CD14-positive monocyte (primary cell): Measurements from ENCODE around the gene BORCS5. TPM values are rescaled to one million over a fixed set of nuclear protein-coding genes. Genes with fewer than 3 reads are reported as not detected.

Source experiments
- DNase-seq, 3 donors: peaks; one replicate each; pipeline ENCODE4 v3.0.0-alpha.2; 2011 to 2022
- H2AFZ ChIP-seq: 2 replicates; pipeline ENCODE4 v1.6.0; 2012; ENCODE audit warnings: mild to moderate bottlenecking, low read depth, low read length, inconsistent platforms; ENCODE audit not compliant: insufficient read depth, poor library complexity, severe bottlenecking
- H3K27ac ChIP-seq, 2 donors: 1 replicate in 1 of 2; 2 replicates in 1 of 2; pipeline ENCODE4 v1.5.1; 2012 to 2013; ENCODE audit warnings: low read length in 2 of 2, control low read depth in 1 of 2, inconsistent platforms in 1 of 2, low read depth in 1 of 2, mild to moderate bottlenecking in 1 of 2
- H3K27me3 ChIP-seq, 2 donors: one replicate each; pipeline versions ENCODE4 v1.6.0 to v1.6.1; 2011 to 2013; ENCODE audit warnings: low read length in 2 of 2; ENCODE audit not compliant: control insufficient read depth in 2 of 2, insufficient read depth in 2 of 2
- H3K36me3 ChIP-seq, 2 donors: replicated peaks in 1 of 2; 1 replicate in 1 of 2; 2 replicates in 1 of 2; pipeline versions ENCODE4 v1.5.1 to v1.6.1; 2012 to 2013; ENCODE audit warnings: low read length in 2 of 2, control low read depth in 1 of 2, inconsistent platforms in 1 of 2, mild to moderate bottlenecking in 1 of 2; ENCODE audit not compliant: insufficient read depth in 2 of 2, control insufficient read depth in 1 of 2
- H3K4me1 ChIP-seq, 2 donors: 1 replicate in 1 of 2; 2 replicates in 1 of 2; pipeline versions ENCODE4 v1.5.1 to v1.6.1; 2012 to 2013; ENCODE audit warnings: low read length in 2 of 2, control low read depth in 1 of 2, inconsistent platforms in 1 of 2, mild to moderate bottlenecking in 1 of 2, moderate library complexity in 1 of 2; ENCODE audit not compliant: insufficient read depth in 2 of 2, control insufficient read depth in 1 of 2
- H3K4me2 ChIP-seq: replicated peaks from 2 replicates; pipeline ENCODE3; 2012; ENCODE audit warnings: low read length, moderate library complexity, mild to moderate bottlenecking; ENCODE audit not compliant: poor library complexity, severe bottlenecking; ENCODE audit errors: extremely low read depth
- H3K4me3 ChIP-seq, 3 experiments: fragments of 200-600 bp in 1 of 3; sonication (generic) in 1 of 3; replicated peaks in 1 of 3; 1 replicate in 2 of 3; 2 replicates in 1 of 3; pipeline ENCODE4 v1.5.1; 2011 to 2013; ENCODE audit warnings: low read length in 3 of 3, mild to moderate bottlenecking in 3 of 3, control low read depth in 2 of 3, low read depth in 2 of 3, inconsistent platforms in 1 of 3, moderate library complexity in 1 of 3
- H3K79me2 ChIP-seq: 2 replicates; pipeline ENCODE4 v1.6.0; 2012; ENCODE audit warnings: mild to moderate bottlenecking, control low read depth, inconsistent platforms, low read length, moderate library complexity; ENCODE audit not compliant: insufficient read depth
- H3K9ac ChIP-seq: 2 replicates; pipeline ENCODE4 v1.6.0; 2017; ENCODE audit warnings: low read length, mild to moderate bottlenecking; ENCODE audit not compliant: insufficient read depth, poor library complexity, severe bottlenecking
- H3K9me3 ChIP-seq, 2 donors: replicated peaks in 1 of 2; 1 replicate in 1 of 2; 2 replicates in 1 of 2; pipeline versions ENCODE4 v1.5.1 to v1.6.1; 2012 to 2013; ENCODE audit warnings: low read length in 2 of 2, control low read depth in 1 of 2; ENCODE audit not compliant: control insufficient read depth in 1 of 2, insufficient read depth in 1 of 2
- H4K20me1 ChIP-seq: 2 replicates; pipeline ENCODE4 v1.6.0; 2012; ENCODE audit warnings: mild to moderate bottlenecking, low read length, control low read depth, moderate library complexity; ENCODE audit not compliant: insufficient read depth
- H3K27ac Mint-ChIP-seq, 7 donors: one replicate each; pipeline ENCODE4 v1.8.0; 2020; ENCODE audit warnings: mild to moderate bottlenecking in 7 of 7, mixed read lengths in 7 of 7, moderate library complexity in 6 of 7, inconsistent platforms in 2 of 7
- H3K27me3 Mint-ChIP-seq, 3 donors: one replicate each; pipeline ENCODE4 v1.8.0; 2021 to 2022; ENCODE audit warnings: low read depth in 3 of 3, mild to moderate bottlenecking in 3 of 3, mixed read lengths in 3 of 3, moderate library complexity in 3 of 3, inconsistent platforms in 1 of 3
- H3K36me3 Mint-ChIP-seq, 2 donors: one replicate each; pipeline ENCODE4 v1.8.0; 2020; ENCODE audit warnings: mixed read lengths in 2 of 2, inconsistent platforms in 1 of 2, mild to moderate bottlenecking in 1 of 2
- H3K4me1 Mint-ChIP-seq: one replicate; pipeline ENCODE4 v1.8.0; 2020; ENCODE audit warnings: mild to moderate bottlenecking, mixed read lengths
- H3K4me3 Mint-ChIP-seq, 2 donors: one replicate each; pipeline ENCODE4 v1.8.0; 2020; ENCODE audit warnings: mild to moderate bottlenecking in 2 of 2, mixed read lengths in 2 of 2, moderate library complexity in 1 of 2
- H3K9me3 Mint-ChIP-seq, 7 donors: one replicate each; pipeline ENCODE4 v1.8.0; 2020 to 2022; ENCODE audit warnings: mixed read lengths in 7 of 7, mild to moderate bottlenecking in 6 of 7, moderate library complexity in 6 of 7, inconsistent platforms in 2 of 7
- CTCF ChIP-seq: fragments of 200-600 bp; IDR thresholded peaks from one replicate; pipeline ENCODE4 v1.8.0; 2022; ENCODE audit warnings: antibody characterized with exemption, mild to moderate bottlenecking
- WGBS: methylation state at CpG from one replicate; pipeline ENCODE4 v1.1.5; 2013; ENCODE audit warnings: missing lambda C conversion rate; ENCODE audit not compliant: insufficient coverage; 5-methylcytosine and 5-hydroxymethylcytosine counted together
- intact Hi-C, 2 donors: fragments of 100-400 bp; cut with micrococcal nuclease; formaldehyde crosslinking; loops; one replicate each; pipeline versions ENCODE4 v1.15.0 to v1.15.1; 2023
- polyA plus RNA-seq, 3 donors: library from polyadenylated mRNA; depleted of rRNA in 1 of 3; unstranded in 2 of 3; stranded (reverse) in 1 of 3; fragments of 300-500 nt in 2 of 3; fragments of >200 nt in 1 of 3; fragmentation: Illumina TruSeq in 2 of 3; gene quantifications; 1 replicate in 2 of 3; 2 replicates in 1 of 3; pipeline ENCODE4 v1.2.3, GENCODE V29; 2012 to 2021

Gene BORCS5
- polyA plus RNA-seq, 3 donors, result 8.5 to 15.1 (median 9.6) TPM

- H3K9me3 ChIP-seq, result no peaks in the 10 kb centered on the region
- no peak overlapping the region for H2AFZ ChIP-seq
- no peaks in the 10 kb centered on the region for H3K27me3 ChIP-seq
- peak overlapping the region in 2 of 7 donors; percentile 21 to 54 for H3K27ac Mint-ChIP-seq
- peaks cover 6 to 10% of the 10 kb centered on the region in 2 donors for H3K4me1 ChIP-seq
- no CpG with 5 or more reads among the region's 9 CpGs for WGBS
- no peak overlapping the region for H3K27ac ChIP-seq
- no peak for DNase-seq
- H3K4me3 ChIP-seq, result no peak overlapping the region
- no peaks in the 10 kb centered on the region for H3K79me2 ChIP-seq
- TF ChIP-seq CTCF, result no peak
- H4K20me1 ChIP-seq, result no peaks in the 10 kb centered on the region
- intact Hi-C loops, result loop anchor here in 1 of 2 donors (5.0 kb wide), 1 partner anchor 34 kb away; no protein-coding TSS in a partner anchor
- no peak overlapping the region for H3K4me2 ChIP-seq
- peaks cover 6 to 13% of the 10 kb centered on the region in 2 donors for H3K36me3 Mint-ChIP-seq
- H3K4me3 Mint-ChIP-seq, result no peak overlapping the region
- H3K9me3 Mint-ChIP-seq, result peaks cover 0 to 1% (median 0%) of the 10 kb centered on the region in 7 donors
- no peak overlapping the region for H3K9ac ChIP-seq
- no peaks in the 10 kb centered on the region for H3K27me3 Mint-ChIP-seq
- peaks cover 24% of the 10 kb centered on the region for H3K4me1 Mint-ChIP-seq
- H3K36me3 ChIP-seq, result no peaks in the 10 kb centered on the region
These were observed 46.7 kb downstream of the BORCS5 start for GRCh38 chr12:12403264-12404248.

GRCh38 chr12:12404297-12404696 lies 47.4 kb downstream of the BORCS5 start:
- intact Hi-C loops, result loop anchor here in 1 of 2 donors (5.0 kb wide), 1 partner anchor 33 kb away; no protein-coding TSS in a partner anchor
- Histone ChIP-seq H3K9me3 (no peaks in the 10 kb centered on the region), H3K4me3 (no peak overlapping the region), H3K36me3 (no peaks in the 10 kb centered on the region), H3K27ac (no peak overlapping the region), H3K9ac (no peak overlapping the region), H3K4me1 (peaks cover 6 to 10% of the 10 kb centered on the region in 2 donors), H3K4me2 (no peak overlapping the region), H4K20me1 (no peaks in the 10 kb centered on the region), H3K27me3 (no peaks in the 10 kb centered on the region), H2AFZ (no peak overlapping the region), H3K79me2 (no peaks in the 10 kb centered on the region)
- TF ChIP-seq CTCF, result no peak
- Mint-ChIP-seq H3K27ac (no peak overlapping the region), H3K9me3 (peaks cover 0 to 1% (median 0%) of the 10 kb centered on the region in 7 donors), H3K4me3 (no peak overlapping the region), H3K36me3 (peaks cover 6 to 12% of the 10 kb centered on the region in 2 donors), H3K4me1 (peaks cover 27% of the 10 kb centered on the region), H3K27me3 (no peaks in the 10 kb centered on the region)
- WGBS, result no CpG with 5 or more reads among the region's 1 CpG
- no peak for DNase-seq
